NB4 (cell line): ENCODE results near the gene USP30.
"Not testable (repeated sequence)": the region's sequence is repeated elsewhere in the genome, so short reads cannot be mapped to it uniquely, and the experiment has no call there.

Experiments used
- DNase-seq: peaks from one replicate; pipeline ENCODE4 v3.0.0; 2010; ENCODE audit warnings: low read depth
- H3K4me3 ChIP-seq: one replicate; pipeline ENCODE4 v1.5.1; 2011; ENCODE audit warnings: mild to moderate bottlenecking, low read depth, low read length, moderate library complexity
- CTCF ChIP-seq: IDR thresholded peaks from one replicate; pipeline ENCODE4 v1.5.1; 2012; ENCODE audit warnings: low read depth, low read length
- MAX ChIP-seq: IDR thresholded peaks from 2 replicates; pipeline ENCODE4 v1.6.1; 2011; ENCODE audit warnings: low read depth, low read length
- MYC ChIP-seq: IDR thresholded peaks from 2 replicates; pipeline ENCODE4 v1.6.1; 2011; ENCODE audit warnings: low read depth, low read length
- POLR2A ChIP-seq: IDR thresholded peaks from 2 replicates; pipeline ENCODE4 v1.6.1; 2011; ENCODE audit warnings: mild to moderate bottlenecking; ENCODE audit not compliant: insufficient read length; ENCODE audit errors: extremely low read depth

USP30 gene

GRCh38 chr12:109052097-109052413 is 321 bp upstream of the USP30 start:
- no peak for DNase-seq
- peak overlapping the region; percentile 77 for H3K4me3 ChIP-seq
- TF ChIP-seq POLR2A (no peak), MYC (no peak), MAX (no peak), CTCF (no peak)

GRCh38 chr12:109053382-109054123 is 1.2 kb downstream of the USP30 start:
- TF ChIP-seq POLR2A: no peak
- TF ChIP-seq MYC: no peak
- no peak for TF ChIP-seq CTCF
- no peak for TF ChIP-seq MAX
- peak overlapping the region; percentile 77 for H3K4me3 ChIP-seq
- peak; percentile 20 for DNase-seq

- H3K4me3 ChIP-seq: peak overlapping the region; percentile 77
- DNase-seq: not testable (repeated sequence)
Measured at GRCh38 chr12:109054124-109054513, 1.7 kb downstream of the USP30 start.

GRCh38 chr12:109054520-109054919 is 2.1 kb downstream of the USP30 start:
- TF ChIP-seq MAX (no peak), MYC (no peak), CTCF (no peak), POLR2A (no peak)
- H3K4me3 ChIP-seq: no peak overlapping the region
- DNase-seq: no peak

GRCh38 chr12:109056891-109057290 is 4.5 kb downstream of the USP30 start:
- no peak for DNase-seq
- no peak overlapping the region for H3K4me3 ChIP-seq
- TF ChIP-seq MYC (no peak), POLR2A (no peak), CTCF (no peak), MAX (no peak)

- no peak for DNase-seq
- TF ChIP-seq CTCF (no peak), POLR2A (no peak), MYC (no peak), MAX (no peak)
- no peak overlapping the region for H3K4me3 ChIP-seq
Measured at GRCh38 chr12:109057376-109057775, 5.0 kb downstream of the USP30 start.
